PC-9 (cell line): ENCODE measurements around the gene NUTM2E. TPM values are rescaled to one million over a fixed set of nuclear protein-coding genes. Genes with fewer than 3 reads are reported as not detected.

Experiments used
- total RNA-seq: library from RNA; stranded (reverse); gene quantifications from 2 replicates; pipeline ENCODE4 v1.2.3, GENCODE V29; 2021

Gene NUTM2E
- total RNA-seq, 1 experiment from 2014 or later = 0.70 TPM

Other genes with a start within 250 kb of the NUTM2E start
- gene SFTPA1, start 215.8 kb upstream of the NUTM2E start, total RNA-seq = not detected in 2 replicates
- 0.83 and 1.3 TPM in 2 replicates for gene NUTM2B, start 123.5 kb upstream of the NUTM2E start, total RNA-seq
- 1.5 TPM in 1 of 2 replicates, not detected in the other for gene SFTPD, start 122.4 kb downstream of the NUTM2E start, total RNA-seq